ENCODE data around the gene CDK11A. TPM values are rescaled to one million over a fixed set of nuclear protein-coding genes. Genes with fewer than 3 reads are reported as not detected.
"Not testable (repeated sequence)": the region's sequence is repeated elsewhere in the genome, so short reads cannot be mapped to it uniquely, and the experiment has no call there.

The CDK11A gene
- total RNA-seq, 1 donor from 2014 or later = 74.4 TPM

DNA sequence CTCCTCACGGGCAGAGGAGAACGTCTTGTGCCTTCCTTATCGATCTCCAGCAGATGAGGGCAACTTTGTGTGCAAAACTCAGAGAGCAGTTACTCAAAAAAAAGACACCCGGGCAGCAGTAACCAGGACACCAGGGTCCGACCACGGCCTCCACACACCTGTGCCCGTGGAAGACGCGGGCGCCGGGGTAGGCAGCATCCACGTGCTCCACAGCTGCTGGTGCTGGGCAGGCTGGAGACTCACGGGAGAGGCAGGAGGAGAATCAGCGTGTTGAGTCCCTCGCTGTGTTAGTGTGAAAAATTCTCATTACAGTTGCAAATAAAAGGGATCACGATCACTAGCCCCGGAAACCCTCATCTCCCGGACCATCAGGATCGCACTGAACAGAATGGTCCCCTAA lies 25.1 kb downstream of the CDK11A start:
- intact Hi-C loops (cut with micrococcal nuclease); H3K36me3 Mint-ChIP-seq (ENCODE audit: low read depth); H3K4me1 Mint-ChIP-seq (ENCODE audit: low read depth); DNase-seq (ENCODE audit: low spot score); H3K4me3 Mint-ChIP-seq; H3K27ac Mint-ChIP-seq; H3K27me3 Mint-ChIP-seq (ENCODE audit: insufficient read depth); H3K9me3 Mint-ChIP-seq: not testable (repeated sequence)

DNA sequence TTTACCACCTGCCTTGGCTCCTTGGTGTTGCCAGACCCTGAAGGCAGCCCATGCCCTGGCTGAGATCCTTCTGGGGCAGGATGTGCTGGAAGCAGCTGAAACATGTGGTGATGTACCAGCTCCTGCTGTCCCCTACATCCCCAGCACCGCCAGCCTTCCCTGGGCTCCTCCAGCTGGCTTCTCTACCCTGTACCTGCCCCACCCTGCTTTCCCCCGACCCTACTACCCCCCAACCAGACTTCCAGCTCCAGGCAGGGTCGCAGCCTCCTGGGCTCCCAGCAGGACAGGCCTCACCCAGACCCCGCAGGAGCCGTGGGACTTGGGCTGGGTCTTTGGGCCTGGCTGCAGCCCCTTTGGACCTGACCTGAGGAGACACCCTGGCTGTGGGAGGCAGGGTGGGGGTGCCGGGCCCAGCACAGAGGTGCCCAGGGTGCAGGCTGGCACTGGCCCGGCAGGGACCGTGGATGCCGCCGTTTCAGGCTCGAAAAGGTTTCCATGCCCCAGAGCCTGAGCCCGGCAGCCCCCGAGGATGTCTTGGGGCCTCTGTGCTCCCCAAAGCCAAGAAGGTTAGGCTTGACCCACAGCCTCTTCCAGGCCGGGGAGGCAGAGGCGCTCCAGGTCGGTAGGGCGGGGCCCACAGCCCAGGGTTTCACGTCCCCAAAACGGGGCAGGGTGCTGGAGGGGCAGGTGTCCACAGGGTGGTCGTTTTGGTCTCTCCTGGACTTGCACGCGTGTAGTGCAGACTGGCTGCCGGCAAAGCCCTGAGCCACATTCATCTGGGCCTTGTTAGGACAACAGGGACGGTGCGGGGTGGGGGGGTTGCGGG lies 26.6 kb downstream of the CDK11A start:
- H3K27me3 Mint-ChIP-seq (ENCODE audit: insufficient read depth); H3K9me3 Mint-ChIP-seq; H3K36me3 Mint-ChIP-seq (ENCODE audit: low read depth); H3K27ac Mint-ChIP-seq; intact Hi-C loops (cut with micrococcal nuclease); H3K4me3 Mint-ChIP-seq; H3K4me1 Mint-ChIP-seq (ENCODE audit: low read depth); DNase-seq (ENCODE audit: low spot score): not testable (repeated sequence)

DNA sequence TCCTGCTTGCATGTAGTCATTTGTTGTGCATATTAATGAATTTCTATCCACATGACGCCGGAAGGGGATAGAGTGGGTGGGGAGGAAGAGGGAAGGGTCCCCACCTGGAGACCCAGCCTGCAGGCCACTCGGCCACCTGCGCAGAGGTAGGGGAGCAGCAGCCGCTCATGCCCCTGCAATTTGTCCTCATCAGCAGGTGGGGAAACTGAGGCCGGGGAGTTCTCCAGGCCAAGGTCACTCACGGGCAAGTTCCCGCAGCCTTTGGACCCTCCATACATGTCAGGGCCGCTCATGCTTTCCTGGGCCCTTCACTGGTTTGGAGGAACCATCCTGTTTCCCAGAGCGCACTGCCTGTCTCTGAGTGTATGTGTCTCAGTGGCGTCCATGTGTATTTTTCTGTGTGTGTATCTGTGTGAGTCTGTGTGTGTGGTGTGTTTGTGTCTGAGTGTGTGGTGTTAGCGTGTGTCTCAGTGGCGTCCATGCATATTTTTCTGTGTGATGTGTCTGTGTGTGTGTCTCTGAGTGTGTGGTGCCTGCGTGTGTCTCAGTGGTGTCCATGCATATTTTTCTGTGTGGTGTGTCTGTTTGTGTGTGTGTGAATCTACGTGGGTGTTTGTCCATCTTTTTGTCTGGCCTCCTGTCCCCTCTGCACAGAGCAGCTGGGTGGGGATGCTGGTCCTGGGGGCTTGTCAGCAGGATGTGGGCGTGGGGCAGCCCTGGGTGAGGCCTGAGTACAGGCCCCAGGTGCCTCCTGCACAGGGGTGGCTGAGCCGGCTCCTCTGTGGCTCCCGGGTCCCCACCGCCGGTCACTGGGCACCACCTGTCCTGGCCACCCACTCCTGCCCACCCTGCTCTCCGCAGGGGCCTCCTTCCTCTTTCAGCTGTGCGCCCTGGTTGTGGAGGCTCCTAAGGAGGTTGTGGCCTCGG lies 27.5 kb downstream of the CDK11A start:
- H3K36me3 Mint-ChIP-seq (ENCODE audit: low read depth); H3K4me1 Mint-ChIP-seq (ENCODE audit: low read depth); H3K4me3 Mint-ChIP-seq; H3K9me3 Mint-ChIP-seq; H3K27ac Mint-ChIP-seq; H3K27me3 Mint-ChIP-seq (ENCODE audit: insufficient read depth); intact Hi-C loops (cut with micrococcal nuclease); DNase-seq (ENCODE audit: low spot score): not testable (repeated sequence)

DNA sequence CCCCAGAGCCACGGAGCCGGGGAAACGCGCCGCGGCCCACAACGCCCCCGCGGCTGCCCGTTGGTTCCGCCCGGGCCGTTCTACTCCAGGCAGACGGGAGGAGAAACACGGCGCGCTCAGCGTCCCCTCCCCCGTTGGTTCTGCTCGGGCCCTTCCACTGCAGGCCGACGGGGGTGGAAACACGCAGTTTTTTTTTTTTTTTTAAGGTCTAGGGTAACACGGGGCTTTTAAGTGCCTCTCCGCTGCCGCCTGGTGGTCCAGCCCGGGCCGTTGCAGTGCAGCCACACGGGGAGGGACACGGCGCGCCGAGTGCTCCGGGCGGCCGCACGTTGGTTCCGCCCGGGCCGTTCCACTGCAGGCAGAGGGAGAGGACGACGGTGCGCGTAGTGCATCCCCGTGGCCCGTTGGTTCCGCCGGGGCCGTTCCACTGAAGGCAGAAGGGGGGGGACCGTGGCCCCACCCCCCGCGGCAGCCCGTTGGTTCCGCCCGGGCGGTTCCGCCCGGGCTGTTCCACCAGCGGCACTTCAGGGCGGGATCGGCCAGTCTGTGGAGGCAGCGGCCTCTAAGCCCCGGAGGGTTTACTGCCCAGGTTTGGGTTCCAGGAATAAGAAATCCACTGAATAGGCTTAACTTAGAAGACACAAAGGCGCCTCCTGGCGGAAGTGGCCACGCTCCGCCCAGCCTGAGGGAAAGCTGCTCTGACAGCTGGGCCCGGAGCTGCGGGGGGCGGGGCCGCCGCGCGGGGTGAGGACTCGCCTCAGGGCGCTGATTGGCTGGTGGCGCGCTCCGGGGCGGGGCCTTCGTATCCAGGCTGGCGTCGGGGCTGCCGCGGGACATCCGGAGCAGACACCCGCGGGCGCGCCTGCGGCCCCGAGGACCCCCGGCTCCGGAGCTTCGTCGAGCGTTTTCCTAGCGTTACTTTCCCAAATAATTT lies 31.2 kb downstream of the CDK11A start, which contains the start of gene SLC35E2B:
Gene SLC35E2B, minus strand, starts transcription at position 82 of the 934 bp plus-strand sequence. CDS start 16,096 bp downstream, outside the sequence.
- intact Hi-C loops (cut with micrococcal nuclease) = loop anchor here (5.0 kb wide), 1 partner anchor 54 kb away; no protein-coding TSS in a partner anchor
- not testable (repeated sequence) for H3K9me3 Mint-ChIP-seq; H3K36me3 Mint-ChIP-seq (ENCODE audit: low read depth); H3K27me3 Mint-ChIP-seq (ENCODE audit: insufficient read depth); H3K4me1 Mint-ChIP-seq (ENCODE audit: low read depth)
- Mint-ChIP-seq H3K27ac (peak within 1 kb of the TSS; percentile 94), H3K4me3 (peak within 1 kb of the TSS; percentile 81)
- peak; percentile 93 for DNase-seq (ENCODE audit: low spot score)

DNA sequence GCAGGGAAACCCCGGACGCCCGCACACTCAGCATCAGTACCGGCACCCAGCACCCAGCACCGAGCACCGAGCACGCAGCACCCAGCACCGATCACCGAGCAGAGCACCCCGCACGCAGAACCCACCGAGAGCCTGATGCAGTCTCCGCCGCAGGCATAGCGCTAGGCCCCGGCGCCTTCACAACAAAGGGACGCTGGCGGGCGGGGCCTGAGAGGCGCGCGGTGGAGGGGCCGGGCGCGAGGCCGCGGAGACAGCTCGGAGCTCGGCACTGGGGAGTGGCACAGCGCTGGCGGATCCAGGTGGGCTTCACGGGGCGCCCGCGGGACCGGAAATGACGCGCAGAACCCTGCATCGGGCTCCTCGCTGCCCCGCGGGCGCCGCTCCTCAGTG lies 31.8 kb downstream of the CDK11A start:
- not testable (repeated sequence) for H3K27me3 Mint-ChIP-seq (ENCODE audit: insufficient read depth); H3K9me3 Mint-ChIP-seq; H3K27ac Mint-ChIP-seq; H3K4me1 Mint-ChIP-seq (ENCODE audit: low read depth); H3K36me3 Mint-ChIP-seq (ENCODE audit: low read depth)
- intact Hi-C loops (cut with micrococcal nuclease) = loop anchor here (5.0 kb wide), 1 partner anchor 55 kb away; no protein-coding TSS in a partner anchor
- DNase-seq (ENCODE audit: low spot score) = peak; percentile 76
- peak overlapping the region; percentile 81 for H3K4me3 Mint-ChIP-seq

DNA sequence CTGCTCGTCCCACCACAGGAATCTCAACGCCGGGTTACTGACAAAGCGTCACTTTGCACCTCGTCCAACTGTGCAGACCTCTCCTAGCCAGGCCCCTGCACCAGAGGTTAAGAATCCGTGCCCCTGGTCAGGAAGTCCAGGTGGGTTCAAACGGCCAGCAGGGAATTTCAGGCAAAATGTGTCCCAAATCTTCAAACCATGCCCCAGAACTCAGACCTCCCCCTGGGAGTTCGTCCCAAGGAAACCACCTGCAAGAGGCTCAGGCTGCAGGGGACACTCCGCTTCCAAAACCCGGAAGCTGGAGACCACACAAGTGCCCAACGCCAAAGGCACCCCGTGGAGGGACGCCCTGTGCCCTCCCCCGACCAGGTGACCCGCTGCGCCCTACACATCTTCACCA lies 32.7 kb downstream of the CDK11A start:
- not testable (repeated sequence) for H3K9me3 Mint-ChIP-seq; H3K27me3 Mint-ChIP-seq (ENCODE audit: insufficient read depth); H3K4me1 Mint-ChIP-seq (ENCODE audit: low read depth); DNase-seq (ENCODE audit: low spot score); H3K36me3 Mint-ChIP-seq (ENCODE audit: low read depth); H3K27ac Mint-ChIP-seq; H3K4me3 Mint-ChIP-seq
- intact Hi-C loops (cut with micrococcal nuclease) = loop anchor here (5.0 kb wide), 1 partner anchor 56 kb away; no protein-coding TSS in a partner anchor

DNA sequence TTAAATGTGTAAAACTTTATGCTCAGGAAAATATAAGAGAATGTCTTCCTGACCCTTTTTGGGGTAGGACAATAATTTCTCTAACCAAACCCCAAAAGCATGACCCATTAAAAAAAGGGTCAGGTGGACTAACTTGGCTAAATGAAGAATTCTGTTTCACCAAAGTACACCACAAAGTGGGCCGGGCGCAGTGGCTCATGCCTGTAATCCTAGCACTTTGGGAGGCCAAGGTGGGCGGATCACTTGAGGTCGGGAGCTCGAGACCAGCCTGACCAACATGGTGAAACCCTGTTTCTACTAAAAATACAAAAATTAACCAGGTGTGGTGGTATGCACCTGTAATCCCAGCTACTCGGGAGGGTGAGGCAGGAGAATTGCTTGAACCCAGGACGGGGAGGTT lies 34.6 kb downstream of the CDK11A start:
- H3K27me3 Mint-ChIP-seq (ENCODE audit: insufficient read depth); DNase-seq (ENCODE audit: low spot score); H3K36me3 Mint-ChIP-seq (ENCODE audit: low read depth); H3K9me3 Mint-ChIP-seq; H3K4me3 Mint-ChIP-seq; H3K4me1 Mint-ChIP-seq (ENCODE audit: low read depth); intact Hi-C loops (cut with micrococcal nuclease); H3K27ac Mint-ChIP-seq: not testable (repeated sequence)

DNA sequence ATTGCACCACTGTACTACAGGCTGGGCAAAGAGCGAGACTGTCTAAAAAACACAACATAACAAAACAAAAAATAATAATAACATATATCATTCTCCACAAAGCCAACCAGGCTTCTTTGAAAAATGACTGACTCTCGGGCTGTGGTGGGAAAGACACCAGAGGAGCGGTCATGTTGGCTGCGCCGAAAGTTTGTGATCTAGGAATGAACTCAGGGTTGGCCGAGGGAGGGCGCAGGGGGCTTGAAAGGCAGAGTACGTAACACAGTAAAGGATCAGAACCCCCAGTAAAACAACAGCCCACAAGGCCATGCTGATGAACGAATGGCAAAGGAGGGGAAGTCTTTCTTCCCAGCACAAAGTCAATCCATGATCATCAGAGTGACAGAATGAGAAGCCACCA lies 36.3 kb downstream of the CDK11A start:
- intact Hi-C loops (cut with micrococcal nuclease) = no loop called here
- no peak overlapping the region for H3K27ac Mint-ChIP-seq
- H3K27me3 Mint-ChIP-seq (ENCODE audit: insufficient read depth) = no peaks in the 10 kb centered on the region
- no peaks in the 10 kb centered on the region for H3K9me3 Mint-ChIP-seq
- peaks cover 4% of the 10 kb centered on the region for H3K36me3 Mint-ChIP-seq (ENCODE audit: low read depth)
- no peak overlapping the region for H3K4me3 Mint-ChIP-seq
- no peak for DNase-seq (ENCODE audit: low spot score)
- no peaks in the 10 kb centered on the region for H3K4me1 Mint-ChIP-seq (ENCODE audit: low read depth)

DNA sequence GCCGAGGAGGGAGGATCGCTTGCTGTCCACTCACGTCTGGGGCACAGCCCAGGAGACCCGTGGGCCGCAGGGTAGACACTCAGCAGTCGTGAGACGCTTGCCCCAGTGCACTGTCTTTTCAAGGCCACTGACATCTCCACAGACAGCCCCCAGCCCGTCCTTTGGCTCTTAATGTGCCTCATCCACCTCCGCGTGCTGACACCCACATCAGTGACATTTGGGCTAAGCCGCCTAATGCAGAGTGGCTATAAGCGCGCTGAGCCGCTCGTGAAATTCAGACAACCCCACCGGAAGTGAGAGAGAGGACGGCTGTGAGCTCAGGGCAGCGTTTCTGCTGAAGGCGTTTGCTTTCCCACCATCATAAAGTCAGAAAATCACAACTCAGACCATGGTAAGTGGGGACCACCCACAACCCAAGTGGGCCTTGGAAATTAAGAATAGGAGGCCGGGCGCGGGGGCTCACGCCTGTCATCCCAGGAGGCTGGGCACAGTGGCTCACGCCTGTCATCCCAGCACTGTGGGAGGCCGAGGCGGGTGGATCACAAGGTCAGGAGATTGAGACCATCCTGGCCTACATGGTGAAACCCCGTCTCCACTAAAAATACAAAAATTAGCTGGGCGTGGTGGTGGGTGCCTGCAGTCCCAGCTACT lies 40.0 kb downstream of the CDK11A start:
- Mint-ChIP-seq H3K27ac (no peak overlapping the region), H3K36me3 (ENCODE audit: low read depth) (peaks cover 2% of the 10 kb centered on the region), H3K9me3 (no peaks in the 10 kb centered on the region), H3K4me1 (ENCODE audit: low read depth) (no peaks in the 10 kb centered on the region), H3K27me3 (ENCODE audit: insufficient read depth) (no peaks in the 10 kb centered on the region), H3K4me3 (no peak overlapping the region)
- no peak for DNase-seq (ENCODE audit: low spot score)
- intact Hi-C loops (cut with micrococcal nuclease) = no loop called here

DNA sequence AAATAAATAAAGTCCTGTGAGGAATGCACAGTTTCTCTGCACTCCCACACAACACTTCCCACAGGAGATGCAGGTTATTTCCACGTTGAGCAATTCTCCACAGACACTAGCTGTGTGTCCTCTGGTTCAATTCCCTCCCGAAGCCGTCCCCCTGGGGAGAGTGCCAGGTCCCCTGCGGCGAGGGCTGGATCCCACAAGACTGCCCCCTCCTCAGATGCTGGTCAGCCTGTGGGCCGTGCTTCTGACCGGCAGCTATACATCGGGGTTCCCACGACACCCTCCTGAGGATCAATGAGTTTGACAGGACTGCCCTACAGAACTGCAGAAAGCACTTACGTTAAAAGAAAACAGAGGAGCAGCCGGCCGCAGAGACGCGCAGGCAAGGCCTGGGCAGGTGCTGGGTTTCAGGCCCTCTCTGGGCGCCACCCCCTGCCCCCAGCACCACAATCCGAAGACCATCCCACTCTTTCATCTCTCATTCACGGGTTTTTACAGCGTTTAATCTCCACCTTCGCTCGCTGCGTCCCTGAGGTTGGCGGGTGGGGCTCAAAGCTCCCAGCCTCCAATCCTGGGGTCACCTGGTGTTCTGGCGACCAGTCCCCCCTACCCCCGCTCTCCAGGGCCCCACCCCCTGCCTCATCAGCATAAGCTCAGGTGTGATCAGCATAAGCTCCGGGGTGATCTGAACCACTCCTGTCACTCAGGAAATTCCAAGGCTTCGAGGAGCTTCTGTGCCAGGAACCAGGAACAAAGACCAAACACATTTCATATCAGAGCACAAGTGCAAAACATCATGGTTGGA lies 40.9 kb downstream of the CDK11A start:
- Mint-ChIP-seq H3K4me1 (ENCODE audit: low read depth) (peaks cover 5% of the 10 kb centered on the region), H3K9me3 (no peaks in the 10 kb centered on the region), H3K4me3 (no peak overlapping the region), H3K27ac (no peak overlapping the region), H3K36me3 (ENCODE audit: low read depth) (peaks cover 2% of the 10 kb centered on the region), H3K27me3 (ENCODE audit: insufficient read depth) (no peaks in the 10 kb centered on the region)
- intact Hi-C loops (cut with micrococcal nuclease) = no loop called here
- no peak for DNase-seq (ENCODE audit: low spot score)

DNA sequence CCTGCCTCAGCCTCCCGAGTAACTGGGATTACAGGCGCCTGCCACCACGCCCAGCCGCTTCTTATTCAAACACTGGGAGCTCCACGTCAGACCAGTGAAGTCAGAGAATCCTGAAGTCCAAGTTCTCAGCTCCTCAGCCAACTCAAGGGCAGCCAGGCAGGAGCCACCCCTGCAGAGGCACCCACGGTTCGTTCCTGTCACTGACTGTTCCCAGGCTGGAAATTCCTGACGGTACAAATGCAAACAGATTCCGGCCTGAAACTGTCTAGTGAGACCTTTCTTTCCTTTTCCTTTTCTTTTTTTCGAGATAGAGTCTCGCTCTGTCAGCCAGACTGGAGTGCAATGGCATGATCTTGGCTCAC lies 43.3 kb downstream of the CDK11A start:
- Mint-ChIP-seq H3K4me3 (no peak overlapping the region), H3K9me3 (no peaks in the 10 kb centered on the region), H3K27ac (no peak overlapping the region), H3K36me3 (ENCODE audit: low read depth) (peaks cover 2% of the 10 kb centered on the region), H3K4me1 (ENCODE audit: low read depth) (peaks cover 17% of the 10 kb centered on the region), H3K27me3 (ENCODE audit: insufficient read depth) (no peaks in the 10 kb centered on the region)
- DNase-seq (ENCODE audit: low spot score) = no peak
- intact Hi-C loops (cut with micrococcal nuclease) = no loop called here

Measured in activated T-helper 1 cell treated with anti-CD3 and anti-CD28 coated beads, Interleukin-12 subunit alpha, Interleukin-12 subunit beta, Interleukin-2, Interleukin-4 antibody, amounts not matched to agents 30 ng/mL and 10 ng/mL and 1 ng/mL, durations not matched to agents 14 hours and 24 hours and 36 hours (primary cell).